ACC112 (cell line): ENCODE results near the gene TMEM131L.

Experiments used
- H2AFZ ChIP-seq: fragments of 200-600 bp; sonication (generic); one replicate; pipeline ENCODE4 v1.6.0; 2017; ENCODE audit warnings: antibody characterized with exemption, low read length; ENCODE audit not compliant: unreplicated experiment
- H3K27ac ChIP-seq: fragments of 200-600 bp; sonication (generic); 2 replicates; pipeline ENCODE4 v1.5.1; 2014; ENCODE audit warnings: low read depth, mild to moderate bottlenecking, antibody characterized with exemption, low read length, moderate library complexity
- H3K27me3 ChIP-seq: fragments of 200-600 bp; sonication (generic); 2 replicates; pipeline ENCODE4 v1.6.1; 2014; ENCODE audit warnings: mild to moderate bottlenecking, antibody characterized with exemption, low read length, moderate library complexity, mixed read lengths; ENCODE audit not compliant: insufficient read depth
- H3K36me3 ChIP-seq: fragments of 200-600 bp; sonication (generic); 2 replicates; pipeline ENCODE4 v1.6.1; 2016; ENCODE audit warnings: mild to moderate bottlenecking, antibody characterized with exemption, low read length, moderate library complexity, mixed read lengths; ENCODE audit not compliant: insufficient read depth
- H3K4me1 ChIP-seq: fragments of 200-600 bp; sonication (generic); one replicate; pipeline ENCODE4 v1.6.1; 2016; ENCODE audit warnings: low read length, mixed read lengths; ENCODE audit not compliant: insufficient read depth, unreplicated experiment, control insufficient read depth
- H3K4me3 ChIP-seq: fragments of 200-600 bp; sonication (generic); 2 replicates; pipeline ENCODE4 v1.5.1; 2014; ENCODE audit warnings: mild to moderate bottlenecking, low read depth, low read length
- H3K79me2 ChIP-seq: fragments of 200-600 bp; sonication (generic); one replicate; pipeline ENCODE4 v1.6.0; 2016; ENCODE audit warnings: low read length; ENCODE audit not compliant: control insufficient read depth, unreplicated experiment, insufficient read depth

TMEM131L gene

DNA sequence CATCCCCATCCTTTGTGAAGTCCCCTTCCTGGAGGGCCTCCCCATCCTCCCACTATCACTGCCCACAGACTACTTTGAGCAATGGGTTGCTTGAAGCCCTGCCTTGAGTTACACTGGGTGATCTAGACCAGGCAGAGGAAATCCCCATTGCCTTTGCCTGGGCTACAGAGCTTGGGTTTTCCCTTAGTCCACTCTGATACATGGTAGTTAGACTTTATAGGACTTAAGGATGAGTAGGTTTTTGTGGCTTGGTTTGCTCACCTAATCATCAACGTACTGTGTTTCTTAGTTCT lies 56.6 kb downstream of the TMEM131L start:
- no peak overlapping the region for H2AFZ ChIP-seq
- no peaks in the 10 kb centered on the region for H3K36me3 ChIP-seq
- H3K79me2 ChIP-seq: no peaks in the 10 kb centered on the region
- H3K27me3 ChIP-seq: no peaks in the 10 kb centered on the region
- H3K27ac ChIP-seq: no peak overlapping the region
- H3K4me1 ChIP-seq: no peaks in the 10 kb centered on the region
- H3K4me3 ChIP-seq: no peak overlapping the region

DNA sequence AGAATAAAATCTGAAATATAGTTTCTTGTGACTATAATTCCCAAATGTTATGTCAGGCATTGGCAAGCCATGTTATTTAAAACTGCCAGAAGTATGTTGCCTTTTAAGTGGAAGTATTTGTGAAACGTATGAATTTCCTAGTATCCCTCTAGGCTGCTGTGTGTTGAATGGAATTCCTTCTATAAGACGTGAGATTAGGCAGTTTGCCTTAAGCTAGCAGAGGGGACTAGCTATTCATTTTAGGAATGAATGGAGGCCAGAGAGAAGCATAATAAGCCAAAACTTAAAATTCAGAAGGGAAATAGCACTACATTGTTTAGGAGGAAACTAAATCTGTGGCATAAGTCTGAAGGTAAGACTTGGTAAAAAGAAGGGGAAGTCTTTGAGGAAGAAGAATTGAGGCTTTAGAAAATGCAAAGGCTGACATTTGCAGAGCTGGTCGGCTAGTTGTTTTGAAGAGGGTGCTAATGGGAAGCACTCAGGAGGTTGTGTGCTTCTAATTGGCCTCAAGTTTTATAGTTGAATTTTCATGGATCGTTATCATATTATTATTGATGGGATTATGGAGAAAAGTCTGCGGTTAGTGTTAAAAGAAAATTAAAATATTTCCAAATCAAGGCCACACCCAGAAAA lies 57.1 kb downstream of the TMEM131L start:
- Histone ChIP-seq H3K4me3 (no peak overlapping the region), H3K36me3 (no peaks in the 10 kb centered on the region), H3K27ac (no peak overlapping the region), H3K4me1 (no peaks in the 10 kb centered on the region), H3K27me3 (no peaks in the 10 kb centered on the region), H2AFZ (no peak overlapping the region), H3K79me2 (no peaks in the 10 kb centered on the region)

DNA sequence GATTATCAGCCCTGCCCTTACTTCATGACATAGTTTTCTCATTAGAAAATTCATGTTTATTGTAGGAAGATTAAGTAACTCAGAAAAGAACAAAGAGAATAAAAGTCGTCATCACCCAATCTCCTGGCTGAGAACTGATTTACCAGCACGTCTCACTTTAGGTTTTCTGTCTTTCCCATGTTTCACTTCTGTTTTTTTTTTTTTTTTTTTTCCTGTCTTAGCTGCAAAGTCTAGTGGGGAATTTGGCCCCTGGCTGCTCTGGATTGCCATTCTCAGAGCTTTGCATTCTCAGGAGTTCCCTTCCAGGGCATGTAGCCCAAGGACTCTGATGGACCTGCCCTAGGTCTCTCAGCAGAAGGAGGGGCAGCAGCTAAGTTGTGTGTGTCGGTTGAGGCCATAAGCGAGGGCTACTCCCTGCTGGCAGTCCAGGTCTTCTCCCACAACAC lies 57.8 kb downstream of the TMEM131L start:
- no peak overlapping the region for H3K27ac ChIP-seq
- H3K27me3 ChIP-seq: no peaks in the 10 kb centered on the region
- H3K79me2 ChIP-seq: no peaks in the 10 kb centered on the region
- H3K4me1 ChIP-seq: no peaks in the 10 kb centered on the region
- H3K36me3 ChIP-seq: no peaks in the 10 kb centered on the region
- no peak overlapping the region for H2AFZ ChIP-seq
- no peak overlapping the region for H3K4me3 ChIP-seq

DNA sequence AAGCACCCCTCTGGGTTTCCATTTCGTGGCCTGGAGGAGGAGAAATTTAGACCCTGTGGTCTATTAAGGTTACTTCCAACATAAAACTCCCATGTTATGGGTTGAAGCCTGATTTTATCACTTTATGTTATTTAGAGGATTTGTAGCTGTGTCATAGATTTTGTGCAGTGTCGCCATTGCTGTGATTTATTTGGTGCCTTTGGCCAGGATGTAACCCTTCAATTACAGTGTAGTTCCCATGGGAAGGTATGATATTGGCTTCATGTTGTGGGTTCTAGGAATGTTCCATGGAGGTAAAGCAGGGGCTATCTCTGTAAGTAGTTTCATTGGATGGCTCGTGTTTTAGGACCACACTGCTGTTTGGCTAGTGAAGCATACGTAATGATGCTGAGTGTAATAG lies 58.5 kb downstream of the TMEM131L start:
- H3K36me3 ChIP-seq: no peaks in the 10 kb centered on the region
- H2AFZ ChIP-seq: no peak overlapping the region
- no peaks in the 10 kb centered on the region for H3K27me3 ChIP-seq
- no peaks in the 10 kb centered on the region for H3K4me1 ChIP-seq
- no peaks in the 10 kb centered on the region for H3K79me2 ChIP-seq
- no peak overlapping the region for H3K4me3 ChIP-seq
- H3K27ac ChIP-seq: no peak overlapping the region

DNA sequence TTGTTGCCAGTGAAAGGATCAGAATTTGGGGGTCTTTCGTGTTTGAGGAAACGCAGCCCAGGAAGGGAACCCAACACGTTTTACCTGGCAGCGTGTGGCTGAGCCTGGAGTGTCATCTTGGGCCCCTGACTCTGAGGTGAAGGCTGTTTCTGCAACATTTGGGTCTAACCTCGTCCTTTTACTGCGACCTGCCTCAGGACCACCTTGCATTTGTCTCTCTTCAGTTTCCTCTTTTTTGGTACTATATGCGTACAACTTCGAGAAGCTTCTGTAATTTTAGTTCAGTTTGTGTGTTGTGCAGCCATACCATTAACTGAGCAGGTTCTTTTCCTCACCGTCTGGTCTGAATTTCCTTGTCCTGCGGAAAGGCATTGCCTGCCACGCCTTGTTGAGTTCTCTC lies 61.5 kb downstream of the TMEM131L start:
- H3K79me2 ChIP-seq: no peaks in the 10 kb centered on the region
- no peak overlapping the region for H3K4me3 ChIP-seq
- H3K27ac ChIP-seq: no peak overlapping the region
- H3K4me1 ChIP-seq: no peaks in the 10 kb centered on the region
- no peak overlapping the region for H2AFZ ChIP-seq
- no peaks in the 10 kb centered on the region for H3K27me3 ChIP-seq
- no peaks in the 10 kb centered on the region for H3K36me3 ChIP-seq

DNA sequence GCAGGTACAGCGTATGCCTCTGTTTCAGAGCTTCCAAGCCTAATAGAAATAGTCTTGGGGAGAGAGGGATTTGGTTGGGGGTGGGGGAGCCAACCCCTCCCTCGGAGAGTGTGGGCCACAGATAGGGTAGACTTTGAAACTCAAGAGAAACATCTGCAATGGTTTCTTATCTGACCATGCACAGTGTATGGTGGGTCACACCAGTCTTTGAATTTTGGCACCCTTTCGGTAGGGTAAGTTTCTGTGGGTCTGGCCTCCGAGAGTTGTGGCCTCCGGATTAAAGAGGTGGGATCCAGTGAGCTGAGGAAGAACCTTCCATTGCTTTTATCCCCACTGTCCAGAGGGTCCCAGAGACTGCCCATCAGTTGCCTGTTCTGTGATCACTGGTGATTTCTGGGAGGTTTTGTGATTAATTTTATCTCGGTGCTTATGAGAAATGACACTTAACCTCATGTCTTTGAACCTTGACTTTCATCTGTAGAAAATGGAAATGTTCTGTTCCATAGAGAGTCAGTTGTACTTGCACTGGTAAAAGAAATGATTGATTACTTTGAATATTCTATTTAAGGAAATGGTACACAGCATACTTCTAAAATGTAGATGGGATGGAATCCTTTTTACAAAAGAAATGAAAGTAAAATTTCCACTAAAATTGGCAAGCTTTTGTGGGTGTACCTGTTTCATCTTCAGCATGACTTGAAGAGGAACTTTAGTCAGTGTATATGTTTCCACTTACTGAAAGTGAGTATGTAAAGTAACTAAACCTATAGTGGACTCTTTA lies 62.7 kb downstream of the TMEM131L start:
- no peaks in the 10 kb centered on the region for H3K4me1 ChIP-seq
- H2AFZ ChIP-seq: no peak overlapping the region
- H3K27me3 ChIP-seq: no peaks in the 10 kb centered on the region
- no peaks in the 10 kb centered on the region for H3K79me2 ChIP-seq
- no peak overlapping the region for H3K4me3 ChIP-seq
- no peak overlapping the region for H3K27ac ChIP-seq
- H3K36me3 ChIP-seq: no peaks in the 10 kb centered on the region

DNA sequence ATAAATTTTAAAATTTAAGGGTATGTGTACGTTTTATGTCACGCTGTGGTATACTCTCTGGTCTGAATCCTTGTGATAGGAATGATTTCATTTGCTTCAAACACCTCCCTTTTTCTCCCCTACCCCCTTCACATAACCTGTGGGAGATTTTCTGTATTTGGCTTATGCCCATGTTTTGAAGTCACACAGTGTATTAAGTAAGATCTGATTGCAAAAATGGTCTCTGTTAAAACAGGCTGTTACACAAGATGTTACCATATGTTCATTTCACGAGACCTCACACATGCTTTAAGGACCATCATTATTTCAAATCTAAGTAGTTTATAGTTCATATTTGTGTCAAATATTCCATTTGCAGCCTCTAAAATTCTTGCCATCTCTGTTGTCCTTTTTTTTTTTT lies 63.5 kb downstream of the TMEM131L start:
- Histone ChIP-seq H3K36me3 (no peaks in the 10 kb centered on the region), H3K79me2 (no peaks in the 10 kb centered on the region)

DNA sequence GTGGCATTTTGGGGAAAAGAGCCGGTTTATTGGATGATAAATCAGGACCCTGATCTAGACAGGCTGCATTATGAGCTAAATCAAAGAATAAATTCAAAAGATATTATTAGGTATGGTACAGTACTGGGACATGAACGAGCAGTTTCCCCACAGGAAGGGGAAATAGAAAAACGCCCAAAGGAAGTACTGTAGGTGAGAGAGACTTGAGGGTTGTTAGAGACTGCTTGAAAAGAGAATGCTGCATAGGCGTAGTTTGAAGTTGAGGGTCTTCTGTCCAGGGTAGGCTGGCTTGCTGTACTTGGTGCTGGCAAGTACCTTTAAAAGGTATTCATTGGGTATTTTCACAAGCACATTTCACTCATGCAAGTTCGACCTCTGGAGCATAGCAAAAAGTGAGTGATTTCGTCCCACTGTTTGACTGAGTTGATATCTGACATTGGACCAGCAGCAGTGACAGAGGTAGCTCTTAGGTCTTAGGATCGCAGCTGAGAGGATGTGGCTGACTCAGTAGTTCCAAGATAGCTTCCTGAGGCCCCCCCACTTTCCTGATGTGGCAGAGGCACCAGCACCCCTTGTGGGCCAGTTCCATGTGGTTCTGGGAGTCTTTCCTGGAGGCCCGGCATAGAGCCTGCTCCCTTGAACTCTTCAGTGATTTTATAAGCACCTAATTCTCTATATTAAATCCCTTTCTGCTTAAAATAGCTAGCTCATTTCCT lies 64.3 kb downstream of the TMEM131L start:
- H3K4me1 ChIP-seq: no peaks in the 10 kb centered on the region
- no peaks in the 10 kb centered on the region for H3K27me3 ChIP-seq
- no peak overlapping the region for H3K4me3 ChIP-seq
- no peaks in the 10 kb centered on the region for H3K79me2 ChIP-seq
- no peak overlapping the region for H2AFZ ChIP-seq
- no peaks in the 10 kb centered on the region for H3K36me3 ChIP-seq
- H3K27ac ChIP-seq: no peak overlapping the region

More for the DNA sequence above, 63.5 kb downstream of the TMEM131L start:
- Histone ChIP-seq H3K27ac (no peak overlapping the region), H3K4me1 (no peaks in the 10 kb centered on the region), H2AFZ (no peak overlapping the region), H3K4me3 (no peak overlapping the region), H3K27me3 (no peaks in the 10 kb centered on the region)

DNA sequence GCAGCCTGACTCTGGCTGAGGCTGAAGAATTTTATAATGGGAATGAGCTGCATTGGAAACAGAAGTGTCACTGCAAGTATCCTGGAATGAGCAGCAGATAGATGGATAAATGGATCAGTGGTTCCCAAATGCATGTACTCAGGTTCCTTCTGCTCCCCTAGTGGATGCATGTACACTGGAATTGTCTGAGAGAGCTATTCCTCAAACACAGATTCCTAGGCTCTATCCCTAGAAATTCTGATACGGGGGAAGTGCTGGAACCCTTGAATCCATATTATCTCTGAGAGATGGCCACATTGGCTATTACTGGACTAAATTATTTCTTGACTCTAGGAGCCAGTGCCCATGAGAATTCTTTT lies 64.8 kb downstream of the TMEM131L start:
- no peak overlapping the region for H2AFZ ChIP-seq
- no peaks in the 10 kb centered on the region for H3K36me3 ChIP-seq
- no peak overlapping the region for H3K27ac ChIP-seq
- H3K79me2 ChIP-seq: no peaks in the 10 kb centered on the region
- no peak overlapping the region for H3K4me3 ChIP-seq
- no peaks in the 10 kb centered on the region for H3K4me1 ChIP-seq
- no peaks in the 10 kb centered on the region for H3K27me3 ChIP-seq

DNA sequence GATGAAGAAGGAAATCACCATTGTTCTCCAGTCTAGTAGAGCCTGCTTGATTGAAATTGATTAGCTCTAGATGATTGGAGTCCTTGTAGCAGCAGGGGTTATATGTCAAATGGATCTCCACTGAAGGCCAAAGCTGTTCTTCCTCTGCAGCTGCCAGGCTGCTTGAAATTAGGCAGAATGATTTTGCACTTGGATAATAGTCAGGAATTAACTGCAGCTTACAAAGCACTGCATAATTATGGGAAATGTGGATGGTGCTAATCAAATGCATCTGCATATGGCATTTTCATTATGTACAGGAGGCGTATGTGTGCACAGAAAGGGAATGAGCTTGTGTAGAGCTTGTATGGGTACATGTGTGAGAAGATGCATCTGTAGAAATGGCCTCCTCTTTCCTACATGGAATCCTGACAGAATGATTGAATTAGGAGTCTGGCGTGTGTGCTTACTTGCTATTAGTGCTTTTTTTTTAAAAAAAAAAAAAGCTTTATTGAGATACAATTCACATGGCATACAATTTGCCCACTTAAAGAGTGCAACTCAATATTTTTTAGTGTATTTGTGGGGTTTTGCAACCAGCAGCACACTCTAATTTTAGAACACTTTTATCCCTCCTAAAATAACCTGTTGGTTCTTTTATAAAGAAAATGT lies 65.9 kb downstream of the TMEM131L start:
- Histone ChIP-seq H3K27me3 (no peaks in the 10 kb centered on the region), H3K27ac (no peak overlapping the region), H2AFZ (no peak overlapping the region), H3K4me1 (no peaks in the 10 kb centered on the region), H3K4me3 (no peak overlapping the region), H3K36me3 (no peaks in the 10 kb centered on the region), H3K79me2 (no peaks in the 10 kb centered on the region)
